H1 (cell line): ENCODE results near the gene SCAPER. TPM values are rescaled to one million over a fixed set of nuclear protein-coding genes. Genes with fewer than 3 reads are reported as not detected.

ENCODE experiments used
- CTCF ChIA-PET: fragments of 300-600 bp; sonication (Branson Sonifier 250); formaldehyde crosslinking; loops from one replicate; lab custom pipeline; 2021; ENCODE audit not compliant: partially characterized antibody; lab: Charles Lee
- POLR2A ChIA-PET: fragments of 300-600 bp; sonication (Branson Sonifier 250); formaldehyde crosslinking; loops from one replicate; lab custom pipeline; 2021; ENCODE audit warnings: inconsistent platforms; ENCODE audit not compliant: partially characterized antibody; lab: Charles Lee
- DNase-seq, 2 experiments: peaks; one replicate each; pipeline versions ENCODE4 v3.0.0 to v3.0.0-alpha.2; 2010 to 2022; ENCODE audit warnings: low spot score in 2 of 2, low read depth in 1 of 2, mixed read lengths in 1 of 2
- FAIRE-seq: peaks from 2 replicates; lab custom pipeline; 2011; peaks lifted over from hg19 to GRCh38; lab: Jason Lieb, UNC
- H2AFZ ChIP-seq: 2 replicates; pipeline ENCODE4 v1.8.1; 2012; ENCODE audit warnings: low read length, inconsistent platforms
- H2AK5ac ChIP-seq: 2 replicates; pipeline ENCODE4 v1.6.1; 2013; ENCODE audit warnings: low read depth, low read length
- H2BK120ac ChIP-seq: replicated peaks from 2 replicates; pipeline ENCODE3; 2013; ENCODE audit warnings: low read depth, low read length, inconsistent platforms
- H2BK12ac ChIP-seq: 2 replicates; pipeline ENCODE4 v1.6.1; 2013; ENCODE audit warnings: low read depth, low read length
- H2BK15ac ChIP-seq: 2 replicates; pipeline ENCODE4 v1.6.1; 2013; ENCODE audit warnings: low read length
- H2BK20ac ChIP-seq: 2 replicates; pipeline ENCODE4 v1.6.1; 2013; ENCODE audit warnings: low read length
- H2BK5ac ChIP-seq: 2 replicates; pipeline ENCODE4 v1.6.1; 2013; ENCODE audit warnings: low read depth, low read length
- H3K14ac ChIP-seq: 2 replicates; pipeline ENCODE4 v1.6.1; 2013; ENCODE audit warnings: inconsistent platforms; ENCODE audit not compliant: insufficient read length
- H3K18ac ChIP-seq: 2 replicates; pipeline ENCODE4 v1.6.1; 2013; ENCODE audit warnings: low read length; ENCODE audit errors: extremely low read depth
- H3K23ac ChIP-seq: 2 replicates; pipeline ENCODE4 v1.6.1; 2013; ENCODE audit warnings: inconsistent platforms; ENCODE audit not compliant: insufficient read length
- H3K23me2 ChIP-seq: 2 replicates; pipeline ENCODE4 v1.6.1; 2013; ENCODE audit warnings: low read depth, low read length
- H3K27ac ChIP-seq: 2 replicates; pipeline ENCODE4 v1.6.1; 2011; ENCODE audit warnings: low read depth, low read length, inconsistent platforms
- H3K27me3 ChIP-seq, 4 experiments: replicated peaks in 1 of 4; 1 replicate in 1 of 4; 2 replicates in 3 of 4; pipeline versions ENCODE4 v1.6.1 to v1.8.1; 2011 to 2013; ENCODE audit warnings: low read length in 3 of 4, mild to moderate bottlenecking in 3 of 4, inconsistent platforms in 2 of 4, mixed read lengths in 2 of 4, moderate library complexity in 1 of 4; ENCODE audit not compliant: control insufficient read depth in 3 of 4, insufficient read depth in 3 of 4; ENCODE audit errors: extremely low read depth in 1 of 4
- H3K36me3 ChIP-seq, 4 experiments: 2 replicates each; pipeline versions ENCODE4 v1.6.1 to v1.8.1; 2011 to 2013; ENCODE audit warnings: mild to moderate bottlenecking in 4 of 4, low read length in 3 of 4, moderate library complexity in 2 of 4, control low read depth in 1 of 4, inconsistent platforms in 1 of 4; ENCODE audit not compliant: insufficient read depth in 4 of 4, control insufficient read depth in 2 of 4
- H3K4ac ChIP-seq: replicated peaks from 2 replicates; pipeline ENCODE3; 2013; ENCODE audit warnings: low read length, low read depth, mixed read lengths, inconsistent platforms; ENCODE audit not compliant: insufficient read length
- H3K4me1 ChIP-seq, 4 experiments: replicated peaks in 1 of 4; 1 replicate in 1 of 4; 2 replicates in 3 of 4; pipeline versions ENCODE4 v1.6.1 to v1.8.1; 2011 to 2013; ENCODE audit warnings: low read length in 3 of 4, inconsistent platforms in 2 of 4, mixed read lengths in 1 of 4; ENCODE audit not compliant: insufficient read depth in 4 of 4, control insufficient read depth in 3 of 4
- H3K4me2 ChIP-seq, 2 experiments: 2 replicates each; pipeline versions ENCODE4 v1.6.1 to v1.8.1; 2011 to 2013; ENCODE audit warnings: low read depth in 2 of 2, low read length in 2 of 2, control low read depth in 1 of 2, inconsistent platforms in 1 of 2, mild to moderate bottlenecking in 1 of 2; ENCODE audit not compliant: insufficient read depth in 1 of 2
- H3K4me3 ChIP-seq, 4 experiments: fragments of 200-600, 300-600 bp in 1 of 4; sonication (generic), shearing (Covaris generic), sonication (Bioruptor Twin) in 1 of 4; 2 replicates each; pipeline versions ENCODE4 v1.5.1 to v1.8.1; 2011 to 2016; ENCODE audit warnings: low read length in 4 of 4, low read depth in 3 of 4, control low read depth in 2 of 4, inconsistent platforms in 2 of 4, mild to moderate bottlenecking in 2 of 4, mixed read lengths in 1 of 4, moderate library complexity in 1 of 4; ENCODE audit not compliant: insufficient read depth in 2 of 4; ENCODE audit errors: extremely low read depth in 1 of 4
- H3K56ac ChIP-seq: replicated peaks from 2 replicates; pipeline ENCODE3; 2013; ENCODE audit warnings: low read depth, mild to moderate bottlenecking, mixed read lengths, low read length, inconsistent platforms; ENCODE audit not compliant: insufficient read length
- H3K79me1 ChIP-seq: 2 replicates; pipeline ENCODE4 v1.6.1; 2013; ENCODE audit warnings: low read depth, low read length, control low read depth
- H3K79me2 ChIP-seq, 2 experiments: 2 replicates each; pipeline versions ENCODE4 v1.6.1 to v1.8.1; 2012 to 2013; ENCODE audit warnings: low read length in 2 of 2, mild to moderate bottlenecking in 2 of 2, inconsistent platforms in 1 of 2; ENCODE audit not compliant: insufficient read depth in 2 of 2, control insufficient read depth in 1 of 2
- H3K9ac ChIP-seq, 4 experiments: replicated peaks in 1 of 4; 1 replicate in 1 of 4; 2 replicates in 3 of 4; pipeline versions ENCODE4 v1.6.1 to v1.8.1; 2011 to 2013; ENCODE audit warnings: low read depth in 3 of 4, low read length in 3 of 4, control low read depth in 2 of 4, mild to moderate bottlenecking in 2 of 4, moderate library complexity in 2 of 4, inconsistent platforms in 1 of 4; ENCODE audit errors: extremely low read depth in 1 of 4
- H3K9me3 ChIP-seq, 2 experiments: 2 replicates each; pipeline versions ENCODE4 v1.6.1 to v1.8.1; 2012 to 2013; ENCODE audit warnings: mild to moderate bottlenecking in 2 of 2, moderate library complexity in 2 of 2, control low read depth in 1 of 2, inconsistent platforms in 1 of 2, low read depth in 1 of 2, low read length in 1 of 2, mixed read lengths in 1 of 2; ENCODE audit not compliant: insufficient read depth in 2 of 2
- H4K20me1 ChIP-seq, 2 experiments: replicated peaks in 1 of 2; 2 replicates each; pipeline versions ENCODE3 to v1.8.1; 2011 to 2013; ENCODE audit warnings: inconsistent platforms in 2 of 2, low read length in 2 of 2, mild to moderate bottlenecking in 1 of 2; ENCODE audit not compliant: insufficient read depth in 2 of 2, control insufficient read depth in 1 of 2
- H4K5ac ChIP-seq: 2 replicates; pipeline ENCODE4 v1.6.1; 2013; ENCODE audit warnings: low read length, low read depth, mixed read lengths, inconsistent platforms; ENCODE audit not compliant: insufficient read length
- H4K8ac ChIP-seq: 2 replicates; pipeline ENCODE4 v1.8.0; 2013; ENCODE audit warnings: mild to moderate bottlenecking, moderate library complexity, low read length, inconsistent platforms; ENCODE audit not compliant: insufficient read depth; ENCODE audit errors: extremely low read depth
- H4K91ac ChIP-seq: replicated peaks from 2 replicates; pipeline ENCODE3; 2013; ENCODE audit warnings: low read length, mixed read lengths, inconsistent platforms; ENCODE audit not compliant: insufficient read length
- CEBPB ChIP-seq: IDR thresholded peaks from 2 replicates; pipeline ENCODE4 v1.6.1; 2012; ENCODE audit warnings: low read depth, low read length
- CHD1 ChIP-seq: IDR thresholded peaks from 2 replicates; pipeline ENCODE4 v1.6.1; 2012; ENCODE audit warnings: low read depth, low read length, improper control_type of control experiment
- CTBP2 ChIP-seq: IDR thresholded peaks from 2 replicates; pipeline ENCODE4 v1.7.0; 2011; ENCODE audit warnings: borderline replicate concordance, mild to moderate bottlenecking, moderate library complexity, mixed read lengths, low read length; ENCODE audit not compliant: insufficient read depth, insufficient read length
- E2F6 ChIP-seq: IDR thresholded peaks from 2 replicates; pipeline ENCODE4 v1.6.1; 2012; ENCODE audit warnings: inconsistent platforms
- GTF2F1 ChIP-seq: IDR thresholded peaks from 2 replicates; pipeline ENCODE4 v1.6.1; 2012; ENCODE audit warnings: low read depth, low read length, improper control_type of control experiment, borderline replicate concordance
- JUN ChIP-seq: IDR thresholded peaks from 2 replicates; pipeline ENCODE4 v1.6.1; 2011; ENCODE audit warnings: low read depth, mild to moderate bottlenecking, improper control_type of control experiment, low read length
- MAX ChIP-seq: IDR thresholded peaks from 2 replicates; pipeline ENCODE4 v1.6.1; 2012; ENCODE audit warnings: inconsistent platforms
- POLR2AphosphoS5 ChIP-seq: IDR thresholded peaks from 2 replicates; pipeline ENCODE4 v1.6.1; 2011; ENCODE audit warnings: low read depth, low read length
- POU5F1 ChIP-seq: IDR thresholded peaks from 2 replicates; pipeline ENCODE4 v1.6.1; 2011; ENCODE audit warnings: low read depth, mild to moderate bottlenecking, low read length, moderate library complexity
- RAD21 ChIP-seq, 2 experiments: IDR thresholded peaks in 1 of 2; conservative IDR thresholded peaks in 1 of 2; 2 replicates each; pipeline ENCODE4 v1.6.1; 2011; ENCODE audit warnings: low read depth in 2 of 2, low read length in 2 of 2, improper control_type of control experiment in 1 of 2, inconsistent platforms in 1 of 2, mild to moderate bottlenecking in 1 of 2, moderate library complexity in 1 of 2
- RNF2 ChIP-seq: fragments of 200-900, 300-1000 bp; sonication (generic); IDR thresholded peaks from 2 replicates; pipeline ENCODE4 v1.7.1; 2016; ENCODE audit warnings: borderline replicate concordance, low read depth, mild to moderate bottlenecking, antibody characterized with exemption, low read length; ENCODE audit not compliant: poor library complexity, severe bottlenecking; ENCODE audit errors: missing control alignments
- SIN3A ChIP-seq, 2 experiments: IDR thresholded peaks in 1 of 2; conservative IDR thresholded peaks in 1 of 2; 2 replicates each; pipeline ENCODE4 v1.6.1; 2011 to 2012; ENCODE audit warnings: low read length in 2 of 2, improper control_type of control experiment in 1 of 2, low read depth in 1 of 2, mild to moderate bottlenecking in 1 of 2
- SP2 ChIP-seq: IDR thresholded peaks from 2 replicates; pipeline ENCODE4 v1.6.1; 2012; ENCODE audit warnings: mild to moderate bottlenecking, low read length, inconsistent platforms
- WGBS, 2 experiments: shearing (Covaris generic) in 1 of 2; methylation state at CpG; one replicate each; pipeline versions ENCODE4 v1.1.6 to v1.1.7; 2013 to 2015; ENCODE audit warnings: low lambda C conversion rate in 2 of 2, mixed read lengths in 2 of 2, inconsistent platforms in 1 of 2, low coverage in 1 of 2, missing lambda C conversion rate in 1 of 2; ENCODE audit not compliant: insufficient replicate concordance in 2 of 2, insufficient coverage in 1 of 2, insufficient read length in 1 of 2; ENCODE audit errors: extremely low coverage in 1 of 2, missing lambda C conversion rate in 1 of 2; 5-methylcytosine and 5-hydroxymethylcytosine counted together
- polyA plus RNA-seq, 7 experiments: library from polyadenylated mRNA; depleted of rRNA in 3 of 7; stranded (reverse) in 5 of 7; unstranded in 2 of 7; fragments of >200 nt in 5 of 7; fragments of 200-250 nt in 2 of 7; gene quantifications; 1 replicate in 5 of 7; 2 replicates in 1 of 7; 4 replicates in 1 of 7; pipeline versions ENCODE4 v1.2.1 to v1.2.3, GENCODE V29; 2011 to 2013; ENCODE audit warnings: missing spikeins in 2 of 7, mixed read lengths in 2 of 7
- total RNA-seq: library from RNA; stranded (reverse); fragmentation: NEBNext Ultra II Directional; extraction: Animal tissue kit (Norgen Biotek cat#: 25700); gene quantifications from 2 replicates; pipeline ENCODE4 v1.2.1, GENCODE V29; 2021

The SCAPER gene
- total and polyA plus RNA-seq, 2 of the 8 experiments (the other 6 are each of a cell fraction or from before 2014, with no cell fraction given): 1.6 to 6.8 TPM

- H4K5ac ChIP-seq: no peak overlapping the region
- H3K27me3 ChIP-seq: peaks cover 1 to 11% (median 3%) of the 10 kb centered on the region in 4 experiments
- no peaks in the 10 kb centered on the region for H3K4me1 ChIP-seq
- WGBS, 2 experiments: 84% methylated on average over 10 of the region's 10 CpGs; no CpG with 5 or more reads in 1 of the 2 experiments
- DNase-seq (no peak), FAIRE-seq (no peak)
- no peaks in the 10 kb centered on the region for H4K20me1 ChIP-seq
- no peak overlapping the region for H3K18ac ChIP-seq
- H3K4me3 ChIP-seq: no peak overlapping the region
- no peak overlapping the region for H3K9ac ChIP-seq
- H3K23me2 ChIP-seq: no peaks in the 10 kb centered on the region; the same call in 1 of the 2 replicates
- no peak overlapping the region for H3K23ac ChIP-seq
- no peaks in the 10 kb centered on the region for H3K36me3 ChIP-seq
- H4K8ac ChIP-seq: no peak overlapping the region
- no peak overlapping the region for H2BK15ac ChIP-seq
- H3K79me1 ChIP-seq: no peaks in the 10 kb centered on the region
- ChIA-PET POLR2A (no interaction called here), CTCF (interaction anchor here (0.8 to 1.1 kb wide), 3 partner anchors 8 to 118 kb away, joined by 3 to 5 read pairs (median 3); no protein-coding TSS in a partner anchor)
- no peak overlapping the region for H2BK5ac ChIP-seq
- H3K4me2 ChIP-seq: no peak overlapping the region
- no peaks in the 10 kb centered on the region for H3K79me2 ChIP-seq
- H3K27ac ChIP-seq: no peak overlapping the region
- H4K91ac ChIP-seq: no peak overlapping the region
- no peak overlapping the region for H2BK20ac ChIP-seq
- no peaks in the 10 kb centered on the region for H3K9me3 ChIP-seq
- no peak overlapping the region for H2BK120ac ChIP-seq
- no peak overlapping the region for H3K14ac ChIP-seq
- H3K56ac ChIP-seq: no peak overlapping the region
- no peak overlapping the region for H3K4ac ChIP-seq
- no peak overlapping the region for H2AFZ ChIP-seq
- H2BK12ac ChIP-seq: no peak overlapping the region
- H2AK5ac ChIP-seq: no peak overlapping the region
- TF ChIP-seq SIN3A (conservative IDR thresholded peaks at IDR 0.05 in 1 of 2, IDR thresholded peaks at IDR 0.05 in 1 of 2; ENCODE audit: low read depth in 1 of 2, low read length in 2 of 2) (no peak), CHD1 (no peak), CTBP2 (no peak), POLR2AphosphoS5 (no peak), RNF2 (no peak), RAD21 (IDR thresholded peaks at IDR 0.05 in 1 of 2, conservative IDR thresholded peaks at IDR 0.05 in 1 of 2; ENCODE audit: low read depth in 2 of 2, low read length in 2 of 2) (no peak), JUN (no peak), MAX (no peak), GTF2F1 (no peak), E2F6 (no peak), POU5F1 (no peak), CEBPB (no peak), SP2 (no peak)
Measured at GRCh38 chr15:76353903-76354302, 551.2 kb downstream of the SCAPER start.
